OCI-LY1 (cell line): ENCODE results near the gene SLMAP.

ENCODE experiments used
- CTCF ChIP-seq: fragments of 200-600 bp; sonication (generic), shearing (Covaris generic); IDR thresholded peaks from 2 replicates; pipeline ENCODE4 v1.5.1; 2017; ENCODE audit warnings: mild to moderate bottlenecking, antibody characterized with exemption, low read length, moderate library complexity, mixed read lengths
- EZH2 ChIP-seq: fragments of 200-600 bp; sonication (generic), shearing (Covaris generic); IDR thresholded peaks from 2 replicates; pipeline ENCODE4 v1.8.0; 2017; ENCODE audit warnings: borderline replicate concordance, mixed run types, mild to moderate bottlenecking, antibody characterized with exemption, low read length, moderate library complexity, mixed read lengths

- TF ChIP-seq CTCF: no peak
- TF ChIP-seq EZH2: no peak
Measured at GRCh38 chr3:57872606-57873005, 116.5 kb downstream of the SLMAP start.
